ENCODE data around the gene SORCS1.

SORCS1 gene

GRCh38 chr10:106661767-106662140 lies 502.8 kb downstream of the SORCS1 start:
- H3K27ac ChIP-seq = no peak overlapping the region
- H2AFZ ChIP-seq = no peak overlapping the region
- H3K9ac ChIP-seq = no peak overlapping the region
- H3K36me3 ChIP-seq (ENCODE audit: control insufficient read depth, insufficient read depth, low read length) = no peaks in the 10 kb centered on the region
- H3K4me1 ChIP-seq = no peaks in the 10 kb centered on the region
- H3K9me3 ChIP-seq (ENCODE audit: control insufficient read depth, low read length) = peaks cover 2% of the 10 kb centered on the region
- H3K79me2 ChIP-seq = no peaks in the 10 kb centered on the region
- no peak overlapping the region for H3K4me2 ChIP-seq (ENCODE audit: low read length)
- no peak for TF ChIP-seq CTCF (IDR thresholded peaks at IDR 0.05)
- H3K4me3 ChIP-seq (ENCODE audit: low read depth, low read length) = no peak overlapping the region
- H3K27me3 ChIP-seq (ENCODE audit: control insufficient read depth, insufficient read depth, low read length) = no peaks in the 10 kb centered on the region

- no peak overlapping the region for H3K27ac ChIP-seq
- no peaks in the 10 kb centered on the region for H3K79me2 ChIP-seq
- H3K4me2 ChIP-seq (ENCODE audit: low read length) = no peak overlapping the region
- H3K27me3 ChIP-seq (ENCODE audit: control insufficient read depth, insufficient read depth, low read length) = no peaks in the 10 kb centered on the region
- no peak overlapping the region for H3K9ac ChIP-seq
- H3K36me3 ChIP-seq (ENCODE audit: control insufficient read depth, insufficient read depth, low read length) = no peaks in the 10 kb centered on the region
- TF ChIP-seq CTCF (IDR thresholded peaks at IDR 0.05) = no peak
- H3K4me3 ChIP-seq (ENCODE audit: low read depth, low read length) = no peak overlapping the region
- H3K4me1 ChIP-seq = no peaks in the 10 kb centered on the region
- H2AFZ ChIP-seq = no peak overlapping the region
- peaks cover 2% of the 10 kb centered on the region for H3K9me3 ChIP-seq (ENCODE audit: control insufficient read depth, low read length)
These were observed 503.3 kb downstream of the SORCS1 start for GRCh38 chr10:106661133-106661766.

- H3K9ac ChIP-seq = no peak overlapping the region
- TF ChIP-seq CTCF (IDR thresholded peaks at IDR 0.05) = no peak
- H3K4me1 ChIP-seq = no peaks in the 10 kb centered on the region
- no peaks in the 10 kb centered on the region for H3K36me3 ChIP-seq (ENCODE audit: control insufficient read depth, insufficient read depth, low read length)
- H3K9me3 ChIP-seq (ENCODE audit: control insufficient read depth, low read length) = peaks cover 2% of the 10 kb centered on the region
- no peak overlapping the region for H3K4me2 ChIP-seq (ENCODE audit: low read length)
- no peaks in the 10 kb centered on the region for H3K27me3 ChIP-seq (ENCODE audit: control insufficient read depth, insufficient read depth, low read length)
- H3K79me2 ChIP-seq = no peaks in the 10 kb centered on the region
- H3K27ac ChIP-seq = no peak overlapping the region
- H3K4me3 ChIP-seq (ENCODE audit: low read depth, low read length) = no peak overlapping the region
- no peak overlapping the region for H2AFZ ChIP-seq
These were observed 504.0 kb downstream of the SORCS1 start for GRCh38 chr10:106660550-106660949.

- H3K4me1 ChIP-seq = no peaks in the 10 kb centered on the region
- H3K4me2 ChIP-seq (ENCODE audit: low read length) = no peak overlapping the region
- H3K9ac ChIP-seq = no peak overlapping the region
- no peak overlapping the region for H2AFZ ChIP-seq
- no peaks in the 10 kb centered on the region for H3K9me3 ChIP-seq (ENCODE audit: control insufficient read depth, low read length)
- H3K27ac ChIP-seq = no peak overlapping the region
- no peak for TF ChIP-seq CTCF (IDR thresholded peaks at IDR 0.05)
- H3K79me2 ChIP-seq = no peaks in the 10 kb centered on the region
- no peaks in the 10 kb centered on the region for H3K27me3 ChIP-seq (ENCODE audit: control insufficient read depth, insufficient read depth, low read length)
- H3K36me3 ChIP-seq (ENCODE audit: control insufficient read depth, insufficient read depth, low read length) = no peaks in the 10 kb centered on the region
- no peak overlapping the region for H3K4me3 ChIP-seq (ENCODE audit: low read depth, low read length)
These were observed 508.9 kb downstream of the SORCS1 start for GRCh38 chr10:106655636-106656035.

GRCh38 chr10:106655165-106655564 lies 509.3 kb downstream of the SORCS1 start:
- Histone ChIP-seq H3K4me3 (ENCODE audit: low read depth, low read length) (no peak overlapping the region), H3K4me1 (no peaks in the 10 kb centered on the region), H3K79me2 (no peaks in the 10 kb centered on the region), H3K4me2 (ENCODE audit: low read length) (no peak overlapping the region), H3K9ac (no peak overlapping the region), H2AFZ (no peak overlapping the region), H3K27me3 (ENCODE audit: control insufficient read depth, insufficient read depth, low read length) (no peaks in the 10 kb centered on the region), H3K36me3 (ENCODE audit: control insufficient read depth, insufficient read depth, low read length) (no peaks in the 10 kb centered on the region), H3K9me3 (ENCODE audit: control insufficient read depth, low read length) (no peaks in the 10 kb centered on the region), H3K27ac (no peak overlapping the region)
- TF ChIP-seq CTCF (IDR thresholded peaks at IDR 0.05) = no peak
